Measurements from ENCODE around the gene OTUD7B.

GRCh38 chr1:150049926-150050325 is 39.4 kb upstream of the OTUD7B start:
- TF ChIP-seq, protein P1, sequence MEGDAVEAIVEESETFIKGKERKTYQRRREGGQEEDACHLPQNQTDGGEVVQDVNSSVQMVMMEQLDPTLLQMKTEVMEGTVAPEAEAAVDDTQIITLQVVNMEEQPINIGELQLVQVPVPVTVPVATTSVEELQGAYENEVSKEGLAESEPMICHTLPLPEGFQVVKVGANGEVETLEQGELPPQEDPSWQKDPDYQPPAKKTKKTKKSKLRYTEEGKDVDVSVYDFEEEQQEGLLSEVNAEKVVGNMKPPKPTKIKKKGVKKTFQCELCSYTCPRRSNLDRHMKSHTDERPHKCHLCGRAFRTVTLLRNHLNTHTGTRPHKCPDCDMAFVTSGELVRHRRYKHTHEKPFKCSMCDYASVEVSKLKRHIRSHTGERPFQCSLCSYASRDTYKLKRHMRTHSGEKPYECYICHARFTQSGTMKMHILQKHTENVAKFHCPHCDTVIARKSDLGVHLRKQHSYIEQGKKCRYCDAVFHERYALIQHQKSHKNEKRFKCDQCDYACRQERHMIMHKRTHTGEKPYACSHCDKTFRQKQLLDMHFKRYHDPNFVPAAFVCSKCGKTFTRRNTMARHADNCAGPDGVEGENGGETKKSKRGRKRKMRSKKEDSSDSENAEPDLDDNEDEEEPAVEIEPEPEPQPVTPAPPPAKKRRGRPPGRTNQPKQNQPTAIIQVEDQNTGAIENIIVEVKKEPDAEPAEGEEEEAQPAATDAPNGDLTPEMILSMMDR (IDR thresholded peaks at IDR 0.05) = no peak
- TF ChIP-seq POLR2A (IDR thresholded peaks at IDR 0.05) (no peak), POLR2AphosphoS5 (IDR thresholded peaks at IDR 0.05) (no peak)
